ENCODE data around the gene CERS6. TPM values are rescaled to one million over a fixed set of nuclear protein-coding genes. Genes with fewer than 3 reads are reported as not detected.

Gene CERS6
- total and polyA plus RNA-seq, 2 of the 8 experiments (the other 6 are each of a cell fraction or from before 2014, with no cell fraction given) = 6.8 to 28.2 TPM

DNA sequence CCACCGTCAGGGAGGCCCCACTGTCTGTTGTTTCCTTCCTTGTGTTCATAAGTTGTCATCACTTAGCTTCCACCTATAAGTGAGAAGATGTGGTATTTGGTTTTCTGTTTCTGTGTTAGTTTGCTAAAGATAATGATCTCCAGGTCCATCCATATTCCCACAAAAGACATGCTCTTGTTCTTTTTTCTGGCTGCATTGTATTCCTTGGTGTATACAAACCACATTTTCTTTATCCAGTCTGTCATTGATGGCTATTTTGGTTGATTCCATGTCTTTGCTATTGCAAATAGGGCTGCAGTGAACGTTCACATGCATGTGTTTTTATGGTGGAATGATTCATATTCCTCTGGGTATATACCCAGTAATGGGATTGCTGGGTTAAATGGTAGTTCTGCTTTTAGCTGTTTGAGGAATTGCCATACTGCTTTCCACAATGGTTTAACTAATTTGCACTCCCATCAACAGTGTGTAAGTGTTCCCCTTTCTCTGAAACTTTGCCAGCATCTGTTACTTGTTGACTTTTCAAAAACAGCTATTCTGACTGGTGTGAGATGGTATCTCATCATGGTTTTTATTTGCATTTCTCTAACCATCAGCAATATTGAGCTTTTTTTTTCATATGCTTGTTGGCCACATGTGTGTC is 189.7 kb downstream of the CERS6 start (continued):
- TF ChIP-seq, protein P1, sequence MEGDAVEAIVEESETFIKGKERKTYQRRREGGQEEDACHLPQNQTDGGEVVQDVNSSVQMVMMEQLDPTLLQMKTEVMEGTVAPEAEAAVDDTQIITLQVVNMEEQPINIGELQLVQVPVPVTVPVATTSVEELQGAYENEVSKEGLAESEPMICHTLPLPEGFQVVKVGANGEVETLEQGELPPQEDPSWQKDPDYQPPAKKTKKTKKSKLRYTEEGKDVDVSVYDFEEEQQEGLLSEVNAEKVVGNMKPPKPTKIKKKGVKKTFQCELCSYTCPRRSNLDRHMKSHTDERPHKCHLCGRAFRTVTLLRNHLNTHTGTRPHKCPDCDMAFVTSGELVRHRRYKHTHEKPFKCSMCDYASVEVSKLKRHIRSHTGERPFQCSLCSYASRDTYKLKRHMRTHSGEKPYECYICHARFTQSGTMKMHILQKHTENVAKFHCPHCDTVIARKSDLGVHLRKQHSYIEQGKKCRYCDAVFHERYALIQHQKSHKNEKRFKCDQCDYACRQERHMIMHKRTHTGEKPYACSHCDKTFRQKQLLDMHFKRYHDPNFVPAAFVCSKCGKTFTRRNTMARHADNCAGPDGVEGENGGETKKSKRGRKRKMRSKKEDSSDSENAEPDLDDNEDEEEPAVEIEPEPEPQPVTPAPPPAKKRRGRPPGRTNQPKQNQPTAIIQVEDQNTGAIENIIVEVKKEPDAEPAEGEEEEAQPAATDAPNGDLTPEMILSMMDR (IDR thresholded peaks at IDR 0.05; ENCODE audit: control extremely low read depth in 1 of 3, insufficient read depth in 1 of 3, low read depth in 1 of 3, low read length in 3 of 3) = no peak
- TF ChIP-seq, protein P2, sequence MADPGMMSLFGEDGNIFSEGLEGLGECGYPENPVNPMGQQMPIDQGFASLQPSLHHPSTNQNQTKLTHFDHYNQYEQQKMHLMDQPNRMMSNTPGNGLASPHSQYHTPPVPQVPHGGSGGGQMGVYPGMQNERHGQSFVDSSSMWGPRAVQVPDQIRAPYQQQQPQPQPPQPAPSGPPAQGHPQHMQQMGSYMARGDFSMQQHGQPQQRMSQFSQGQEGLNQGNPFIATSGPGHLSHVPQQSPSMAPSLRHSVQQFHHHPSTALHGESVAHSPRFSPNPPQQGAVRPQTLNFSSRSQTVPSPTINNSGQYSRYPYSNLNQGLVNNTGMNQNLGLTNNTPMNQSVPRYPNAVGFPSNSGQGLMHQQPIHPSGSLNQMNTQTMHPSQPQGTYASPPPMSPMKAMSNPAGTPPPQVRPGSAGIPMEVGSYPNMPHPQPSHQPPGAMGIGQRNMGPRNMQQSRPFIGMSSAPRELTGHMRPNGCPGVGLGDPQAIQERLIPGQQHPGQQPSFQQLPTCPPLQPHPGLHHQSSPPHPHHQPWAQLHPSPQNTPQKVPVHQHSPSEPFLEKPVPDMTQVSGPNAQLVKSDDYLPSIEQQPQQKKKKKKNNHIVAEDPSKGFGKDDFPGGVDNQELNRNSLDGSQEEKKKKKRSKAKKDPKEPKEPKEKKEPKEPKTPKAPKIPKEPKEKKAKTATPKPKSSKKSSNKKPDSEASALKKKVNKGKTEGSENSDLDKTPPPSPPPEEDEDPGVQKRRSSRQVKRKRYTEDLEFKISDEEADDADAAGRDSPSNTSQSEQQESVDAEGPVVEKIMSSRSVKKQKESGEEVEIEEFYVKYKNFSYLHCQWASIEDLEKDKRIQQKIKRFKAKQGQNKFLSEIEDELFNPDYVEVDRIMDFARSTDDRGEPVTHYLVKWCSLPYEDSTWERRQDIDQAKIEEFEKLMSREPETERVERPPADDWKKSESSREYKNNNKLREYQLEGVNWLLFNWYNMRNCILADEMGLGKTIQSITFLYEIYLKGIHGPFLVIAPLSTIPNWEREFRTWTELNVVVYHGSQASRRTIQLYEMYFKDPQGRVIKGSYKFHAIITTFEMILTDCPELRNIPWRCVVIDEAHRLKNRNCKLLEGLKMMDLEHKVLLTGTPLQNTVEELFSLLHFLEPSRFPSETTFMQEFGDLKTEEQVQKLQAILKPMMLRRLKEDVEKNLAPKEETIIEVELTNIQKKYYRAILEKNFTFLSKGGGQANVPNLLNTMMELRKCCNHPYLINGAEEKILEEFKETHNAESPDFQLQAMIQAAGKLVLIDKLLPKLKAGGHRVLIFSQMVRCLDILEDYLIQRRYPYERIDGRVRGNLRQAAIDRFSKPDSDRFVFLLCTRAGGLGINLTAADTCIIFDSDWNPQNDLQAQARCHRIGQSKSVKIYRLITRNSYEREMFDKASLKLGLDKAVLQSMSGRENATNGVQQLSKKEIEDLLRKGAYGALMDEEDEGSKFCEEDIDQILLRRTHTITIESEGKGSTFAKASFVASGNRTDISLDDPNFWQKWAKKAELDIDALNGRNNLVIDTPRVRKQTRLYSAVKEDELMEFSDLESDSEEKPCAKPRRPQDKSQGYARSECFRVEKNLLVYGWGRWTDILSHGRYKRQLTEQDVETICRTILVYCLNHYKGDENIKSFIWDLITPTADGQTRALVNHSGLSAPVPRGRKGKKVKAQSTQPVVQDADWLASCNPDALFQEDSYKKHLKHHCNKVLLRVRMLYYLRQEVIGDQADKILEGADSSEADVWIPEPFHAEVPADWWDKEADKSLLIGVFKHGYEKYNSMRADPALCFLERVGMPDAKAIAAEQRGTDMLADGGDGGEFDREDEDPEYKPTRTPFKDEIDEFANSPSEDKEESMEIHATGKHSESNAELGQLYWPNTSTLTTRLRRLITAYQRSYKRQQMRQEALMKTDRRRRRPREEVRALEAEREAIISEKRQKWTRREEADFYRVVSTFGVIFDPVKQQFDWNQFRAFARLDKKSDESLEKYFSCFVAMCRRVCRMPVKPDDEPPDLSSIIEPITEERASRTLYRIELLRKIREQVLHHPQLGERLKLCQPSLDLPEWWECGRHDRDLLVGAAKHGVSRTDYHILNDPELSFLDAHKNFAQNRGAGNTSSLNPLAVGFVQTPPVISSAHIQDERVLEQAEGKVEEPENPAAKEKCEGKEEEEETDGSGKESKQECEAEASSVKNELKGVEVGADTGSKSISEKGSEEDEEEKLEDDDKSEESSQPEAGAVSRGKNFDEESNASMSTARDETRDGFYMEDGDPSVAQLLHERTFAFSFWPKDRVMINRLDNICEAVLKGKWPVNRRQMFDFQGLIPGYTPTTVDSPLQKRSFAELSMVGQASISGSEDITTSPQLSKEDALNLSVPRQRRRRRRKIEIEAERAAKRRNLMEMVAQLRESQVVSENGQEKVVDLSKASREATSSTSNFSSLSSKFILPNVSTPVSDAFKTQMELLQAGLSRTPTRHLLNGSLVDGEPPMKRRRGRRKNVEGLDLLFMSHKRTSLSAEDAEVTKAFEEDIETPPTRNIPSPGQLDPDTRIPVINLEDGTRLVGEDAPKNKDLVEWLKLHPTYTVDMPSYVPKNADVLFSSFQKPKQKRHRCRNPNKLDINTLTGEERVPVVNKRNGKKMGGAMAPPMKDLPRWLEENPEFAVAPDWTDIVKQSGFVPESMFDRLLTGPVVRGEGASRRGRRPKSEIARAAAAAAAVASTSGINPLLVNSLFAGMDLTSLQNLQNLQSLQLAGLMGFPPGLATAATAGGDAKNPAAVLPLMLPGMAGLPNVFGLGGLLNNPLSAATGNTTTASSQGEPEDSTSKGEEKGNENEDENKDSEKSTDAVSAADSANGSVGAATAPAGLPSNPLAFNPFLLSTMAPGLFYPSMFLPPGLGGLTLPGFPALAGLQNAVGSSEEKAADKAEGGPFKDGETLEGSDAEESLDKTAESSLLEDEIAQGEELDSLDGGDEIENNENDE (IDR thresholded peaks at IDR 0.05; ENCODE audit: insufficient replicate concordance, low read length) = no peak
- no peak for TF ChIP-seq JUN (IDR thresholded peaks at IDR 0.05; ENCODE audit: low read depth, low read length)
- no peak for TF ChIP-seq MAFK (IDR thresholded peaks at IDR 0.05; ENCODE audit: low read depth, low read length)
- no peak for TF ChIP-seq SP1 (IDR thresholded peaks at IDR 0.05; ENCODE audit: low read depth, low read length)
- TF ChIP-seq TAF7 (optimal IDR thresholded peaks at IDR 0.05; ENCODE audit: borderline replicate concordance, low read depth, low read length) = no peak
- TF ChIP-seq, protein P3, sequence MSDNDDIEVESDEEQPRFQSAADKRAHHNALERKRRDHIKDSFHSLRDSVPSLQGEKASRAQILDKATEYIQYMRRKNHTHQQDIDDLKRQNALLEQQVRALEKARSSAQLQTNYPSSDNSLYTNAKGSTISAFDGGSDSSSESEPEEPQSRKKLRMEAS (IDR thresholded peaks at IDR 0.05) = no peak
- no peak for TF ChIP-seq RXRA (IDR thresholded peaks at IDR 0.05; ENCODE audit: insufficient read depth, low read depth, low read length)
